Hepatocyte (in vitro differentiated cells): ENCODE data around the gene C11orf86.

Source experiments
- CTCF ChIP-seq: fragments of 200-600 bp; sonication (generic); IDR thresholded peaks from 2 replicates; pipeline ENCODE4 v1.5.1; 2016; ENCODE audit warnings: antibody characterized with exemption, mild to moderate bottlenecking; ENCODE audit not compliant: poor library complexity
- EZH2 ChIP-seq: fragments of 200-600 bp; sonication (generic); IDR thresholded peaks from 2 replicates; pipeline ENCODE4 v1.6.1; 2016; ENCODE audit warnings: antibody characterized with exemption, mild to moderate bottlenecking, borderline replicate concordance

GRCh38 chr11:66970371-66970806, 4.7 kb upstream of the C11orf86 start:
- no peak for TF ChIP-seq CTCF
- no peak for TF ChIP-seq EZH2
